Parietal lobe (tissue), 1 donor: ENCODE data around the gene NPAS3. TPM values are rescaled to one million over a fixed set of nuclear protein-coding genes. Genes with fewer than 3 reads are reported as not detected.

Experiments
- total RNA-seq: library from RNA; depleted of rRNA; stranded (reverse); fragments of >200 nt; gene quantifications from one replicate; pipeline ENCODE4 v1.2.3, GENCODE V29; 2014

NPAS3 gene
- total RNA-seq = 42.9 TPM

DNA sequence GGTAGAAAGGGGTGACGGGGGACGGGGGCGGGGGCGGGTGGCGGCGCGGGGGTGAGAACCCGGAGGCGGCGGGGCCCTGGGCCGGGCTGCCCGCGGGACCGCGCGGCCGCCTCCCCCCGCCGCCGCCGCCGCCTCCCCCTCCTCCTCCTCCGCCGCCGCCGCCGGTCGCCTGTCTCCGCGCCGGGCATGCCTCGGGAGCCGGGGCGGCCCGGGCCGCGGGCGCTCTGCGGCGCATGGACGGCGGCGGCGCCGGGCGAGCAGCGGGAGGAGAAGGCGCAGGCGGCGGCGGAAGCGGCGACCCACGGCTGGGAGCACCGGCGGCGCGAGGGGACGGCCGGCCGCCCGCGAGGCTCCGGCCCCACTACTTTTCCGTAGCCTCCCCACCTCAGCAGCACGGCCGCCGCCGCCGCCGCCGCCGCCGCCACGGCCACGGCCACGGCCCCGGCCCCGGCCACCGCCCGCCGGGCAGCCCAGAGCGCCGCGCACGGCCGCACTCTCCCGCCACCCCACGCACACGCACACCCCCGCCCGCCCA is at the start of gene NPAS3:
Gene NPAS3 (plus strand): TSS at position 161 of the 535 bp plus-strand sequence.

